ENCODE measurements around the gene OBSL1.

OBSL1 gene

DNA sequence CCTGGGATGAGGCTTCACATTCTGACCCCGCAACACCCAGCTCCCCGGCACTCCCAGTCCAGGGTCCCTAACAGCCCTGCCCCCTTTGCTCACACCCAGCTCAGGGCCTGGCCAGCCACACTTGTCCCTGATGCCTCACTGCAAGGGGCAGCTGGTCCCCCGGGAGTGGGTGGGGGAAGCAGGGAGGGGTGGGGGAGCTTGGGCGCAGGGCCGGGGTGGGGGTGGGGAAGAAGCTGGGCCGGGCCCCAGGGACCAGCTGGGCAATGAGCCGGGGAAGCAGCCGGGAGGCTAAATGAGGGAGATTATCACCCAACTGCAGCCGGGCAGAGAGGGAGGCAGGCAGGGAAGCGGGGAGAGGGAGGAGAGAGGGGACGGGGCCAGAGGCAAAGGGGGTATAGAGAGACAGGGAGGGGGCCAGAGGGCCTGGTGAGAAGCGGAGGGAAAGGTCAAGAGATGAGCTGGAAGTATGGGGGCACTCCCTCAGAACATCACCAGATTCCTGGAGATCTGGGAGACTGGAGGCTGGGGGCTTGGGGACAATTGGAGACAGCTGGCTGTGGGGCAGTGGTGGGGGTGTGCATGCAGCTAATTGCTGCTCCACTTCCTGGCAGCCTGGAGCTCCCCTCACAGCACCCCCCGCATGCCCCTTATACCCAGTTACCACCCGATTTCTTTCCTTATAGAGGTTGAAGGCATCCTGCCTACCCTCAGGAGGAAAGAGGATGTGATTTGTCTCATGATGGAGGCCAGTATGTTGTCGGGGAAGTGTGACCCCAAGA lies 59.6 kb downstream of the OBSL1 start:
- DNase-seq, result no peak

DNA sequence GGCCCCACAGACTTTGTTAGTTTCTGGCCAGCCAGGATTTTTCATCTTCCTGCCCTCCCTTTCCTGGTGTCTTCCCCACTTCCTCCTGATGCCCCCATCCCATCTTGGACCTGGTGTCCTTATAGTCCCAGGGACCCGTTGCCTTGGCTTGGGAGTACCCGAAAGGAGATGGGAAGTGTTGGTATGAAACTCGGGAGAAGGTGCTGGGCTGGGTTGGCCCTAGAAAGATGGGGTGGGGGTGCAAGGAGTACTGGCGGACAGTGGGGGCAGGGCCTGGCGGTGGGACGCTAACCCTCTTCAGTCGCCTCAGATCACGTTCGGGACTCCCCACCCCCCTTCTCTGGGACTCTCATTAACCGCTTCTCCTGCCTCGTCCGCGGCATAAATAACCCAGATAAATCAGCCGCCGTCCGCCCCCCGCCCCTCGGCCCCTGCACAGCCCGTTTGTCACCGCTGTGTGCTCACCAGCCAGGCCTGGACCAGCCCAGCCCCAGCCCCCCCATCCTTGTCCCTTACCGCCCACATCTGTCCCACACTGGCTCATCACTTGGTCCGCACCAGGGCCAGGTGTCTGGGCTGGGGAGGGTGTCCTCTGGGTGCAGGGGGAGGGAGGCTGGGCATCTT lies 60.7 kb downstream of the OBSL1 start:
- DNase-seq, result no peak

DNA sequence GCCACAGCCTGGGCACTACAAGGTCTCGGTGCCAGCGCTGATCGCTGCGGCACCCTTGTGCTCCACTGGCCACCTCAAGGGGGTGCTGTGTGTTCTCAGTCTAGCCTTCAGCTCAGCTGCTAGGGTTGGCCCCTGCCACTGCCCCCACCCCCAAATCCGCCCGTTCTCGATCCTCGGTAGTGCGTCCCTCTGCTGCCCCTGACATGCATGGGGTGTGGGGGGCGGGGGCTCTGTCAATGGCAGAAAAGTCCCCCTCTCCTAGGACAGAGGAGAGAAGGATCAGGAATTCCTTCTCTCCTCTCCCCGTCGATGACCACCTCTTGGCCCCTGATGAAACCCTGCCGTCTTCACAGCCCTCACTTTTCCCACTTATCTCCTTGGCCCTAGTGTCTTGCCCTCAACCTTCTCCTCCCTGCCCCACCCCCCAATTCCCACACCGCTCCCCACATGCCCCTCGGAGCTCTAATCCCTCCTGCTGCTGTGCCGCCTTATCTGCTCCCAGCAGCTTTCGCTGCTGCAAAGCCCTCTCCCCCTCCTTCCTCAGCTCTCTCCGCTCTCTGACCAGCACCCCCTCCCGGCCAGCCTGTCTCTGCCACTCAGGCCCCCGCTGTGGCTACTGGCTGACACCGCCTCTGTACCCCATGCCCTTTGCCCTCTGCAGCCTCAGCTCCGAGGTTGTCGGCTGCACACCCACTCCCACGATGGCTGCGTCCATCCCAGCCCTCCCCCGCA lies 61.4 kb downstream of the OBSL1 start:
- DNase-seq, result peak; percentile 49

DNA sequence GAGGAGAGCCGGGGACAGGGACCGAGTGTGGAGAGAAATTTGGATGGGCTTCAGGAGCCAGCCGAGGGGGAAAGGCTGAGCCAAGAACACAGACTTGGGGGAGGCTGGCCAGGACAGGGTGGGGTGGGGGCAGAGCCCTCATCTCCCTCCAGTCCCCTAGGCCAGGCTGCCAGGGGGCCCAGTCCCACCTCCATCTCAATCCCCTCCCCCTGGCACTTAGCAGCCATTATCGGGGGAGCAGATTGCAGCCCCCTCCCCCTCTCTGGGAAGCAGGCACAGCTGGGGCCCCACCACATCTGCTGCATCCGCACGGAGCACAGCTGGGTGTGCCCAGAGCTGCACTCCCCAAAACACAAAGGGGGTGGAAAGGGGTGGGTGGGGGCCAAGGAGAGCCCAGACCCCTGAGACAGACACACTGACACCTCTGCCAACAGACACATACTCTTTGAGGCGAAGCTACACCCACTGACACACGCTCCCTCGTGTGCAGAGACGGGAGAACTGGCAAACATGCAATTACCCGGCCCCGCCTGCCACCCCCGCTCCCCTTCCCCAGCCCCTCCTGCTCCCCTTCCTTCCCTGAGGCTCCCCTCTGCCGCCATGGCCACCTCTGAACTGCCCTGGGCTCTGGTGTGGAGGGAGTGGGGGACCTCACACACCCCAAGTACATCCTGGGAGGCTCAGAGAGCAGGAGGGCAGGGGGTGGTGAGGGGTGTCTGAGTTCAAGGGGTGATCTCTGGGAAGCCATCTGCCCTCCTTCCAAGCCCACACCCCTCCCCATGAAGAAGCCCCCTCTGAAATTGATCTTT lies 62.2 kb downstream of the OBSL1 start:
- DNase-seq, result no peak

DNA sequence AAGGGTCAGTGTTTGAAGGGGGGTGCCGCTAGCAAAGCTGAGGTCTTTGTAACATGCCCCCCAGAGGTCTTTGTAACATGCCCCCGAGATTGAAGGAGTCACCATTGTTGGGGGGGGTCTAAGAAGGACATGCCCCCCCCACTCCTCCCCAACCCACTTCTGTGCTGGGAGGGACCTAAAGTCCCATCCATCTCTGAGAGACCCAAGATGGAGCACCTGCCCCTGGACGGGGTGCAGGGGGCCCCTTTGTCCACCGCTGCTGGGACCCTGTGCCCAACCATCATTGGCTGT lies 63.0 kb downstream of the OBSL1 start:
- no peak for DNase-seq

DNA sequence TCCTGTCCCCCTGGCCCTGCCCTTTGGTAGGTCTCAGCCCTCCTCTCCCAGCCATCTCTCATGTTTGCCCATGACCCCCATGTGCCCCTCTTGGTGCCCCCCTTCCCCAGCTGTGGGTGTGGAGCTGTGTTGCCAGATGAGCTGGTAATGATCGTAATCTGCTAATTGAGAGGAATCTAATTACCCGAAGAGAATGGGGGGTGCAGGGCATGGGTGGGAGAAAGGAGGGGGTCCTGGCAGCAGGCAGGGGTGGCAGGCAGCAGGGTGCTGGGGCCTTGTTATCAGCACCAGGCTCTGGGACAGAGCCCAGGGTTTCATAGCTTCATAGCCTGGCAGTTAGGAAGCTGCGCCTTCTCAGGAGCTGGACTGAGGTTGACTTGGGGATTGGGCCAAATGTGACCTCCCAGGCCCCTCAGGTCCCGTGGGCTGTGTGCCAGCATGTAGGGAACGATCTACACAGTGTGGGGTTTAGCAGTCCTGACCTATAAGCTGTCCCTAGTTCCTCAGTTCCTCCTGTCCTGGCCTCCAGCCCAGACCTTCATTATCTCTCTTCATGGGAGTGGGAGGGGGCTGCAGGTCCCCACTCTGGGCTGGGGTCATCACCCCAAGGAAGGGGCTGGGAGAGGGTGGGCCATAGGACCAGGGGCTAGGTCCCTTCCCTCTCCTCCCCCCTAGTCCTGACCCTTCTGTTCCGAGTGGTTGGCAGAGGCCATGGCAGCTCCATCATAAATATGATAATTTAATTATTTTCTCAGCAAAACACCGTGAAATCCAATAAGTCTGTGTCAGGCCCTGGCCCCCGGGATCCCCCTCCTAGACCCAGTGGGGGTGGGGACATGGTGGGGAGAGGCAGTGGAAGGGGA lies 63.5 kb downstream of the OBSL1 start:
- DNase-seq, result no peak

DNA sequence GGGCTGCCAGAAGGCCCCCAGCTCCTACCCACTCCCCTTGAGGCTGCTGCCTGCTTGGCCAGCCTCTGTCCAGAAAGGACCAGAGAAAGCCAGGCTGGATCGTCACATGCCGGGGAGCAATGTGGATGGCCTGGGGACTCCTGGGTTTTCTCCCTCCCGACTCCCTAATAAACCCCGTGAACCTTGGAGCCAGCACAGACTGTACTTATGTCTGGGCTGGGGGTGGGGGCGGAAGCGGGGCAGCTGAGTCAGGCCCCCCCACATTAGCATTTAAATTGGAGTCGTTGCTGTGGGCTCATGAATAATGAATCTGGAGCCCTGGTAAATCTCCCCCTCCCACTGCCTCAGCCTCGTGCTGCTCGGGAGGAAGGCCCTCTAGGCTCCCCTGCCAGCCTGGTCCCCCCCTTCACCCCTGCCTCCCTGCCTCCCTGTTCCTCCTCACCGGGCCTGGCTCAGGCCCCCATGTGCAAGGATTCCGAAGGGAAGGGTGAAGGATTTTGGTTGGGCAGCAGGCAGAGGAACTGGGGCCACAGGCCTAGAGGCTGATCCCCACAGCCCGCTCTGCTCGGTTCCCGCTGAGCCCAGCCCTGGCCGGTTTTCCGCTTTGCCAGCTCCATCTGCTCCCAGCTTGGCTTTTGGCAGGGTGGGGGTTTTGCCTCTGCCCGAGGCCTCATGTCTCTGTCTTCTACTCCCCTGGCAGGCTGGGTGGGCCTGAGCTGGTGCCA lies 64.4 kb downstream of the OBSL1 start:
- DNase-seq, result no peak

DNA sequence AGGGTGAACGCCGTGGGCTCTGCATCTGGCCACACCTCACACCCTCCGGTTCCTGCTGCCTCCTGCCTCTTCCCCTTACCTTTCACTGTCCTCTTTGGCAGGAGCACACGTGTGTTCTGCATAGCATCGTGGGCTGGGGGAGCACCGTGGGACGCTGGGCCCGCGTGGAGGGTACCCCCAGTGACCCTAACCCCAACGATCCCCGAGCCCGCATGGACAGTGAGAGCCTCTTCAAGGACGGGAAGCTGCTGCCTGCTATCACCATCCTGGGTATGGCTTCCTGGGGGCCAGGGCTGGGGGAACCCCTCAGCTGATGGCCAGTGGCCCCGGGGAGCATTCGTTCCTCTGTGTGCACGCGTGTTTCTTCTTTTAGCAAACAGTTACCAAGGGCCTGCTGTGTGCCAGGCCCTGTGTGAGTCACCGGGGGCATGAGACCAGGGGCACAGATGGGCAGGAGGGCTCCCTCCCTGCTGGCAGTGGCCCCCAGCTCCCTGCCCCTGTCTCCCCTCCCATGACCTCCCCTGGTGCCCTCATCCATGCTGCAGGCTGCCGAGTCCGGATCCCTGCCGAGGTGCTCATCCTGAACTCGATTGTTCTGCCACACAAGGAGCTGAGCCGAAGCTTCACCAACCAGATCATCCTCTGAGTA lies 65.1 kb downstream of the OBSL1 start:
- DNase-seq, result no peak

DNA sequence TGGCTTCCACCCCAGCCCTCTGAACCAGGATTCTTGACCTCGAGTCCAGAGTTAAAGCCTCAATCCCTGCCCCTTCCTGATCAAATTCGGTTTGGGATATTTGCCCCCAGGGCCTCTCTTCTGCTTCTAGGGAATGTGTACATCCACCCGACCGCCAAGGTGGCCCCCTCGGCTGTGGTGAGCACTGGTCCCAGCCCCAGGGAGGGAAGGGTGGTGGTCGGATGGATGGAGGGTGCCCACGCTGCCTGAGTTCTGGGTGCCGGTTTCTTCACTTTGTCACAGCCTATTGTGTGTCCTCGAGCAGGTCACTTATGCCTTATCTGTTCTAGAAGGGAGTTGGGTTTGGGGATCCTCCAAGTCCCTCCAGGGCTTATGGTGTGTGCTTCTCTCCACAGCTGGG lies 65.8 kb downstream of the OBSL1 start:
- DNase-seq, result no peak

DNA sequence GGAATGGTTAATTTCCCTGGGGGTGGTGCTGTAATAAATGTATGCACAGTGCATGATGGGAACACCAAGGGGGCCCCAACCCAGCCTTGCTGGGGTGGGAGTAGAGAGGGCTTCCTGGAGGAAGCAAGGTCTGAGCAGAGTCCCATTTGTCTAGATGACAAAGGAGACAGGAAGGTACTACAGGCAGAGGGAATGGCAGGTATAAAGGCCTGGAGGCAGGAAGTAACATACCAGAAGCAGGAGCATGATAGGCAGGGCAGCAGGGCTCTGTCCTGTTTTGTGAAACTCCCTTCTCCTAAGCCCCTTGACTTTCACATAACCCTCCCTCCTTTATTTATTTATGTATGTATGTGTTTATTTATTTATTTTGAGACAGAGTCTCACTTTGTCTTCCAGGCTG lies 68.7 kb downstream of the OBSL1 start:
- DNase-seq, result no peak

DNA sequence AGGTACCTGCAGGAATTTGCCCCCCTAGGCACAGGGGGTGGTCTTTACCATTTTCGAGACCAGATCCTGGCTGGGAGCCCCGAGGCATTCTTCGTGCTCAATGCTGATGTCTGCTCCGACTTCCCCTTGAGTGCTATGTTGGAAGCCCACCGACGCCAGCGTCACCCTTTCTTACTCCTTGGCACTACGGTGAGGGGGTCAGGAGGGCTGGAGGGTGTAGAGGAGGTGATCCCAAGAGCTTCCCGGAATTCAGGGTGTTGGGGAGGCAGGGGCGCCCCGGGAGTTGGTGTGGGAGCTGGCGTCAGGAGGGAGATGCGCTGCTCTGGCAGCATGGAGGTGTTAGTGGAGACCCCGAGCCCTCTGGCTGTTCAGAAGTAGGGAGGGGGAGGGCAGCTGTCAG lies 69.5 kb downstream of the OBSL1 start:
- DNase-seq, result no peak
